Stimulated activated CD8-positive, alpha-beta memory T cell treated with anti-CD3 and anti-CD28 coated beads, Interleukin-15, amount 100 ng/mL, for 24 hours (primary cell): Measurements from ENCODE around the gene SPARC.

Experiments
- DNase-seq: peaks from one replicate; pipeline ENCODE4 v3.0.0-alpha.2; 2020; ENCODE audit warnings: low read depth

Gene SPARC

DNA sequence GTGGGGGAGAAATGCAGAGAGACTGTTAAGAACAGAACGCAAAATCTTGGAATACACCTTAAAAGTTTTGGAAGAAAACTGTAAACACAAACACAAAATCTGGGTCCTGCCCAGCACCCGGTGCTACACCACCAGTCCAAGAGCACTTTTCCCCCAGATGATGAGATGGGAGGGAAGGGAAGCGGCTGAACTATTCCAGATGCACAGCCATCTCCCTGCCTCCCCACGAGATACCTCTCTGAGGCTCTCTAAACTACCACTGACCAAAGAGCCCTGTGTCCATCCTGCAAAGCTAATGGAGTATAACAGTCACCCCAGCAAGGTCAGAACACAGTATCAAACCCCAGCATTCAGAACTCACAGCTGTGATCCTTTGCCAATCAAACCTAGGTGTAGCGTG is 8.0 kb downstream of the SPARC start:
- DNase-seq: no peak

GRCh38 chr5:151677776-151678545 is 8.8 kb downstream of the SPARC start:
- DNase-seq: no peak

DNA sequence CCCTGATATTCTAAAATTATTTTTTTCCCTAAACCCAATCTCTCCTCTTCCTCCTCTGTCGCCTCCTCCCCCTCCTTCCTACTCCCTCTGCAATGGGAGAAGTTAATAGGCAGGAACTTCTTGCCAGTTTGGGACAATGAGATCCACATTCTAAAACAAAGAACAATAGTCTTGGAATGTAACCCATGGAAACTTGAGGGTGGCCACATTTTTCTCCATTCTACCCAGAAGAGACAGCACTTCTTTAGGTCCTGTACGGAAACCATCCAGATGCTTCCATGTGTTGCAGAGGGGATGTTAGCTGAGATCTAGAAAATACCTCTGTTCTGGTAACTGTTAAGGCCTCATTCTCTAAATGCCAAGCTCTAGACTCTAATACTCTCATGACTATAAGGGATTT is 10.0 kb downstream of the SPARC start:
- DNase-seq: no peak

- DNase-seq: no peak
Measured at GRCh38 chr5:151676314-151676712, 10.4 kb downstream of the SPARC start.

- DNase-seq: no peak
Measured at GRCh38 chr5:151675611-151676313, 11.0 kb downstream of the SPARC start.

- DNase-seq: no peak
Measured at GRCh38 chr5:151674626-151675610, 11.8 kb downstream of the SPARC start.

DNA sequence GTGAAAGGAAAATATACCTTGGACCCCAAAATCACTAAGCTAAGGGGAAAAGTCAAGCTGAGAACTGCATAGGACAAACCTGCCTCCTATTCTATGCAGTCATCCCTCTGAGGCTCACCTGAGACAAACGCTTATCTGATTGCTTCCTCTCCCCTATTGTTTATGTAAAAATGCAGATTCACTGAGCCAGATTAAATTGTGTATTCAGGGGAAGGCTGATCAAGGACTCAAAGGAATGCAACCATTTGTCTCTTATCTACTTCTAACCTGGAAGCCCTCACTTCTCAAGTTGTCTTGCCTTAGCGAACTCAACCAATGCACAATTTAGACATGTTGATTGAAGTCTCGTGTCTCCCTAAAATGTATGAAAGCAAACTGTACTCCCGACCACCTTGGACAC is 13.3 kb downstream of the SPARC start:
- no peak for DNase-seq

DNA sequence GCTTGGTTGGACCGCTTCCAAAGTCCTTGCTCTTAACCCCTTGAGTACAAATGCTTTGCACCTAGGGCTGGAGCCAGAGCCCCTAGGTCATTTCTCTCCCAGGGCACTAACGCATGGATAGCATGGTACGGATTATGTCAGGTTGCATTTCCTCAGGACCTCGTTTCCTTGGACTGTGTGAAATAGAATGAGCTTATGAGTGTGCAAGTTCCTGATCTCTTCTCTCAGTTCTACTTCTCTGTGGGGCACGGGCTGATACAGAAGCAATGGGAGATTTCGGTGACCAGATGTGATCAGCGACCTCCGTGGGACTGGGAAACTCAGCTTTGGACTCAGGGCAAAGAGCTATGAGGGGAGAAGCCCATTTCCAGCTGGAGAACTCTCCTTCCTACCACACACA is 14.2 kb downstream of the SPARC start:
- DNase-seq: no peak

DNA sequence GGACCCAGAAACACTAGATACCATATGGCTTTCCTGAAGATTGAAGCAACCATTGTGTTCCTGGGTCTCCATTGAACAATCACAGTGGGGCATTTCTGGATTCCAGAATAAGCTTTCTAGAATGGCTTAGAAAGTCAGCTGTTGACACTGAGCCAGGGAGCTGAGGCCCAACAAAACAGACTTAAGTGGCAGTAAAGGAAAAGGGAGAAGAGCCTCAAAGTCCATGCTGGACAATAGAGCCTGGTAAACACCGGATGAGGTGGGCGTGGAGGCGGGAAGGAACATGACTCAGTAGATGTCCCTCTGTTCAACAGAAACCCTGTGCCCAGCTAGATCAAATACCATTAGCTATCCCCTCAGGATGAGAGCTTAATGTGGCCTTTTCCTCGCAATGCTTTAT is 14.8 kb downstream of the SPARC start:
- no peak for DNase-seq

DNA sequence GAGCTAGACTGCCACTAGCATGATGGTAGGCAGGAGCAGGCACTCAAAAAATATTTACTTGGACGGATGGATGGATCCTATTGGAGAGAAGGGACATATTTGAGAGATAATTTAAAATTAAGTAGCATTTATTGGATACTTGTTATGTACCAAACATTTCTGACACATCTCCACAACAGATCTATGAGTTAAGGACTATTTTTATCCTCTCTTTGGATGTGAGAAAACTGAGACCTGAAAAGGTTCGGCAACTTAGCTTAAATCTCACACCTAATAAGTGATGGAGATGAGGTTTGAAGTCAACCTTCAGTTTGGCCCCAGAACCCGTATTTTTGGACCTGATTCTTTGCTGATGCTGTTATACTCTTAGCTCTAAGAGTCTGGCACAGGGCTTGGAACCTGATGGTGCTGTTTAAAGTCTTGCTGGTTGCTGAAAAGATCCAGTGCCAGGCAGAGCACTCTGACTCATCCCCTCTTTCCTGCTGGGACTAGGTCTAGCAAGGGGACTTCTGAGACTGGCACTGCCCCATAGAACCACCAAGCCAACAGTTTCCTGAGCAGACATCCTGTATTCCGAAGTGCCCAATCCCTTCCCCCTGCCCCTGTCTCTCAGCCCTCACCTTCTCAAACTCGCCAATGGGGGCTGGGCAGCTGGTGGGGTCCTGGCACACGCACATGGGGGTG is 15.6 kb downstream of the SPARC start:
- no peak for DNase-seq

- DNase-seq: no peak
Measured at GRCh38 chr5:151670083-151670686, 16.5 kb downstream of the SPARC start.

- no peak for DNase-seq
Measured at GRCh38 chr5:151667083-151667482, 19.6 kb downstream of the SPARC start.

- DNase-seq: no peak
Measured at GRCh38 chr5:151665613-151666012, 21.1 kb downstream of the SPARC start.

- no peak for DNase-seq
Measured at GRCh38 chr5:151664694-151665585, 21.8 kb downstream of the SPARC start.

GRCh38 chr5:151663617-151664293 is 23.0 kb downstream of the SPARC start:
- DNase-seq: no peak

DNA sequence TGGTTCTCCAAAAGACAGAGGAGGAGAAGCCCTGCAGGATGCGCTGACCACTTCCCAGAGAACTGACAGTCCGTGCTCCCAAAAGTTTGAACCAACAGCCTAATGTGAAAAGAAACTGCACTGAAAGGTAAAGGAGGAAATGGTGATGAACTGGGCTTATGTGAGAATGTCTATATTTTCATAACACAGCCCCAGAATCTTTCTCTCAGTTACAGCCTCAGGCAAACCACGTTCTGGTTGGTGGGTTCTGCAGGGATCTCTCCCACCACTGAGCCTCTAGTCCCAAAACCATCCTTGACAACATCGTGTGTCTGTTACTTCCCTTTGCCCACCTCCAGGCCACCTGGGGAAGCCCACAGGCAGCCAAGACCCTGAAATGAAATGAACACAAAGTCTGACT is 23.9 kb downstream of the SPARC start:
- no peak for DNase-seq

- DNase-seq: no peak
Measured at GRCh38 chr5:151661968-151662732, 24.6 kb downstream of the SPARC start.

GRCh38 chr5:151660616-151661495 is 25.9 kb downstream of the SPARC start:
- no peak for DNase-seq
